Measurements from ENCODE around the gene PRSS23. TPM values are rescaled to one million over a fixed set of nuclear protein-coding genes. Genes with fewer than 3 reads are reported as not detected.

The PRSS23 gene
- total and polyA plus RNA-seq, 10 of the 15 experiments (the other 5 are each of a cell fraction or from before 2014, with no cell fraction given) = 0.03 to 0.39 (median 0.16) TPM; not detected in 5

GRCh38 chr11:86795949-86796348, 4.4 kb upstream of the PRSS23 start (continued):
- no peak for TF ChIP-seq KLF5 (IDR thresholded peaks at IDR 0.05; ENCODE audit: partially characterized antibody)
- TF ChIP-seq MYB (IDR thresholded peaks at IDR 0.05; ENCODE audit: borderline replicate concordance, low read depth, low read length) = no peak
- no peak for TF ChIP-seq NFYA (IDR thresholded peaks at IDR 0.05; ENCODE audit: borderline replicate concordance, low read depth, low read length)

DNA sequence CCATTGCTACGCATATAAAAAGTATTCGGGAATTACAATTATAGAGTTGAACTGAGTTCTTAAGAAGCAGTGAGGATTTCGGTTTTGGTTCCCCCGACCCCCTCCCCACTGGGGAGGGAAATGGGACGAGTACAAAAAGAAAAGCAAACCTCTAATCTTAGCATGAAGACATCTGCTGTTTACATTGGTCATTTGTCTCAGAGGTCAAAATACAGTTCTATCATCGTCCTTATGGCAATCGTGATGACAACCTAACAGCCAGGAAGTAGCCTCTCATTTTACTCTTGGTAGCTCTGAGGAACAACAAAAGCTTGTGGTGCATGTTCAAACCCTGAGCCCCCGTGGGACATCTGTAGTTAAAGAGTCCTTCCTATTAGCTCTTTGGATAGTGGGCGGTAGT, 3.2 kb upstream of the PRSS23 start:
- H3K9ac ChIP-seq (ENCODE audit: control insufficient read depth, insufficient read depth, low read length) = no peak overlapping the region
- H3K27ac ChIP-seq (ENCODE audit: control insufficient read depth, insufficient read depth) = no peak overlapping the region
- ChIA-PET CTCF (interaction anchor here (0.7 kb wide), 1 partner anchor 189 kb away, joined by 3 read pairs; no protein-coding TSS in a partner anchor), SMC1A (ENCODE audit: uncharacterized antibody, unreplicated experiment) (no interaction called here), RAD21 (ENCODE audit: unreplicated experiment) (no interaction called here), POLR2A (no interaction called here)
- no peaks in the 10 kb centered on the region for H3K36me3 ChIP-seq (ENCODE audit: control insufficient read depth in 2 of 2, insufficient read depth in 2 of 2, low read length in 1 of 2)
- H3K79me2 ChIP-seq (ENCODE audit: control insufficient read depth, insufficient read depth, low read length) = no peaks in the 10 kb centered on the region
- H4K20me1 ChIP-seq (ENCODE audit: control insufficient read depth, insufficient read depth) = no peaks in the 10 kb centered on the region
- H3K27me3 ChIP-seq (replicated peaks in 1 of 2; ENCODE audit: control insufficient read depth in 2 of 2, insufficient read depth in 2 of 2, low read length in 1 of 2) = peaks cover 6 to 7% of the 10 kb centered on the region in 2 experiments
- DNase-seq (ENCODE audit: low read depth, low spot score) (no peak), FAIRE-seq (no peak), ATAC-seq (no peak)
- BruUV-seq (replicated peaks) = no TSS peak
- no peak overlapping the region for H2AFZ ChIP-seq (ENCODE audit: control insufficient read depth, low read depth, low read length)
- no peaks in the 10 kb centered on the region for H3K9me3 ChIP-seq (replicated peaks; ENCODE audit: control insufficient read depth, insufficient read depth, low read length)
- intact Hi-C loops (cut with micrococcal nuclease; ENCODE audit: unreplicated experiment) = no loop called here
- no peaks in the 10 kb centered on the region for H3K4me1 ChIP-seq (ENCODE audit: control insufficient read depth, insufficient read depth, low read length)
- H3K4me3 ChIP-seq = no peak overlapping the region
- WGBS (ENCODE audit: insufficient coverage, insufficient replicate concordance, low lambda C conversion rate, missing lambda C conversion rate) = 19% methylated on average over 9 of the region's 9 CpGs
- no peak overlapping the region for H3K4me2 ChIP-seq (ENCODE audit: control insufficient read depth, insufficient read depth)
- in situ Hi-C loops (cut with MboI) = no loop called here
- TF ChIP-seq ZNF217 (IDR thresholded peaks at IDR 0.05) (no peak), E2F8 (IDR thresholded peaks at IDR 0.05; ENCODE audit: low read depth, partially characterized antibody) (no peak), NR2F1 (conservative IDR thresholded peaks at IDR 0.05) (no peak), ZBTB33 (IDR thresholded peaks at IDR 0.05) (no peak), IKZF2 (IDR thresholded peaks at IDR 0.05) (no peak), ATF7 (IDR thresholded peaks at IDR 0.05; ENCODE audit: low read depth) (no peak)
- TF ChIP-seq, protein P1, sequence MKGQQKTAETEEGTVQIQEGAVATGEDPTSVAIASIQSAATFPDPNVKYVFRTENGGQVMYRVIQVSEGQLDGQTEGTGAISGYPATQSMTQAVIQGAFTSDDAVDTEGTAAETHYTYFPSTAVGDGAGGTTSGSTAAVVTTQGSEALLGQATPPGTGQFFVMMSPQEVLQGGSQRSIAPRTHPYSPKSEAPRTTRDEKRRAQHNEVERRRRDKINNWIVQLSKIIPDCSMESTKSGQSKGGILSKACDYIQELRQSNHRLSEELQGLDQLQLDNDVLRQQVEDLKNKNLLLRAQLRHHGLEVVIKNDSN (IDR thresholded peaks at IDR 0.05; ENCODE audit: borderline replicate concordance, extremely low read length, insufficient read depth, low read depth, low read length) = no peak
- TF ChIP-seq, protein P2, sequence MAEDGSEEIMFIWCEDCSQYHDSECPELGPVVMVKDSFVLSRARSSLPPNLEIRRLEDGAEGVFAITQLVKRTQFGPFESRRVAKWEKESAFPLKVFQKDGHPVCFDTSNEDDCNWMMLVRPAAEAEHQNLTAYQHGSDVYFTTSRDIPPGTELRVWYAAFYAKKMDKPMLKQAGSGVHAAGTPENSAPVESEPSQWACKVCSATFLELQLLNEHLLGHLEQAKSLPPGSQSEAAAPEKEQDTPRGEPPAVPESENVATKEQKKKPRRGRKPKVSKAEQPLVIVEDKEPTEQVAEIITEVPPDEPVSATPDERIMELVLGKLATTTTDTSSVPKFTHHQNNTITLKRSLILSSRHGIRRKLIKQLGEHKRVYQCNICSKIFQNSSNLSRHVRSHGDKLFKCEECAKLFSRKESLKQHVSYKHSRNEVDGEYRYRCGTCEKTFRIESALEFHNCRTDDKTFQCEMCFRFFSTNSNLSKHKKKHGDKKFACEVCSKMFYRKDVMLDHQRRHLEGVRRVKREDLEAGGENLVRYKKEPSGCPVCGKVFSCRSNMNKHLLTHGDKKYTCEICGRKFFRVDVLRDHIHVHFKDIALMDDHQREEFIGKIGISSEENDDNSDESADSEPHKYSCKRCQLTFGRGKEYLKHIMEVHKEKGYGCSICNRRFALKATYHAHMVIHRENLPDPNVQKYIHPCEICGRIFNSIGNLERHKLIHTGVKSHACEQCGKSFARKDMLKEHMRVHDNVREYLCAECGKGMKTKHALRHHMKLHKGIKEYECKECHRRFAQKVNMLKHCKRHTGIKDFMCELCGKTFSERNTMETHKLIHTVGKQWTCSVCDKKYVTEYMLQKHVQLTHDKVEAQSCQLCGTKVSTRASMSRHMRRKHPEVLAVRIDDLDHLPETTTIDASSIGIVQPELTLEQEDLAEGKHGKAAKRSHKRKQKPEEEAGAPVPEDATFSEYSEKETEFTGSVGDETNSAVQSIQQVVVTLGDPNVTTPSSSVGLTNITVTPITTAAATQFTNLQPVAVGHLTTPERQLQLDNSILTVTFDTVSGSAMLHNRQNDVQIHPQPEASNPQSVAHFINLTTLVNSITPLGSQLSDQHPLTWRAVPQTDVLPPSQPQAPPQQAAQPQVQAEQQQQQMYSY (CRISPR knock-in tag; IDR thresholded peaks at IDR 0.05) = no peak
- TF ChIP-seq, protein P3, sequence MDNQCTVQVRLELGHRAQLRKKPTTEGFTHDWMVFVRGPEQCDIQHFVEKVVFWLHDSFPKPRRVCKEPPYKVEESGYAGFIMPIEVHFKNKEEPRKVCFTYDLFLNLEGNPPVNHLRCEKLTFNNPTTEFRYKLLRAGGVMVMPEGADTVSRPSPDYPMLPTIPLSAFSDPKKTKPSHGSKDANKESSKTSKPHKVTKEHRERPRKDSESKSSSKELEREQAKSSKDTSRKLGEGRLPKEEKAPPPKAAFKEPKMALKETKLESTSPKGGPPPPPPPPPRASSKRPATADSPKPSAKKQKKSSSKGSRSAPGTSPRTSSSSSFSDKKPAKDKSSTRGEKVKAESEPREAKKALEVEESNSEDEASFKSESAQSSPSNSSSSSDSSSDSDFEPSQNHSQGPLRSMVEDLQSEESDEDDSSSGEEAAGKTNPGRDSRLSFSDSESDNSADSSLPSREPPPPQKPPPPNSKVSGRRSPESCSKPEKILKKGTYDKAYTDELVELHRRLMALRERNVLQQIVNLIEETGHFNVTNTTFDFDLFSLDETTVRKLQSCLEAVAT (IDR thresholded peaks at IDR 0.05) = no peak
